ENCODE data around the gene KIF5C. TPM values are rescaled to one million over a fixed set of nuclear protein-coding genes. Genes with fewer than 3 reads are reported as not detected.

Gene KIF5C
- total and polyA plus RNA-seq, 2 of the 13 experiments (the other 11 are each of a cell fraction or from before 2014, with no cell fraction given) = 0.15 to 0.20 TPM

DNA sequence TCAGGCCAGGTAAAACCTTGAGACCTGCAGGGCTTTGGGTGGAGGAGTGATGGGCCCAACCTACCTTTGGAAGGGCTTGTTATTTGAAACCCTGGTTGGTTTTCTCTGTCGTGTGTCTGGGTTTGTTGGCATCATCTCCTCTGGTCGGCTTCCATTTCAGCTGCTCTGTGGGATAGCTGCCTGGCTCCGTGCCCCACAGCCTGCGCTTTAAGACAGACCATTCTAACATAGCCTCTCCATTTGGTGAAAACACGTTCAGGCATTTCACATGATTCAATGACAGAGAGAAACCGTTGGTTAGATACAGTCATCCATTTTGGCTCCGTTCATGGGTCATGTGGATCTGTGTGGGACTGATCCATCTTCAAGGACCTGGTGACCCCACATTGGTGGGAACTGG is 126.5 kb downstream of the KIF5C start:
- ChIA-PET CTCF (ENCODE audit: low intra/inter-chr PET ratio, low total read pairs) (no interaction called here), POLR2A (no interaction called here)
- in situ Hi-C loops (cut with HindIII; ENCODE audit: extremely low pct_ligation_motif_present, low pct_unique_long_range_greater_than_20kb) (no loop called here), intact Hi-C loops (cut with micrococcal nuclease; ENCODE audit: unreplicated experiment) (no loop called here)
- no peak overlapping the region for H3K9ac ChIP-seq (ENCODE audit: insufficient read depth, low read depth, low read length)
- 17% methylated on average over 7 of the region's 7 CpGs for WGBS (ENCODE audit: low lambda C conversion rate)
- H3K27ac ChIP-seq (ENCODE audit: extremely low read length, insufficient read depth, low read length) = no peak overlapping the region
- no peaks in the 10 kb centered on the region for H3K4me1 ChIP-seq (ENCODE audit: insufficient read depth, low read length)
- H3K36me3 ChIP-seq (replicated peaks in 1 of 2; ENCODE audit: control insufficient read depth in 1 of 2, insufficient read depth in 2 of 2, low read length in 2 of 2) = no peaks in the 10 kb centered on the region
- BruUV-seq (replicated peaks) = no TSS peak
- no peaks in the 10 kb centered on the region for H4K20me1 ChIP-seq (ENCODE audit: insufficient read depth, low read length)
- no peak overlapping the region for H3K4me3 ChIP-seq (replicated peaks in 1 of 3; ENCODE audit: insufficient read depth in 1 of 3, low read depth in 2 of 3, low read length in 3 of 3)
- no peaks in the 10 kb centered on the region for H3K9me3 ChIP-seq (ENCODE audit: low read length)
- H2AFZ ChIP-seq (ENCODE audit: low read length) = no peak overlapping the region
- no peak for ATAC-seq
- FAIRE-seq = no peak
- TF ChIP-seq, protein P1, sequence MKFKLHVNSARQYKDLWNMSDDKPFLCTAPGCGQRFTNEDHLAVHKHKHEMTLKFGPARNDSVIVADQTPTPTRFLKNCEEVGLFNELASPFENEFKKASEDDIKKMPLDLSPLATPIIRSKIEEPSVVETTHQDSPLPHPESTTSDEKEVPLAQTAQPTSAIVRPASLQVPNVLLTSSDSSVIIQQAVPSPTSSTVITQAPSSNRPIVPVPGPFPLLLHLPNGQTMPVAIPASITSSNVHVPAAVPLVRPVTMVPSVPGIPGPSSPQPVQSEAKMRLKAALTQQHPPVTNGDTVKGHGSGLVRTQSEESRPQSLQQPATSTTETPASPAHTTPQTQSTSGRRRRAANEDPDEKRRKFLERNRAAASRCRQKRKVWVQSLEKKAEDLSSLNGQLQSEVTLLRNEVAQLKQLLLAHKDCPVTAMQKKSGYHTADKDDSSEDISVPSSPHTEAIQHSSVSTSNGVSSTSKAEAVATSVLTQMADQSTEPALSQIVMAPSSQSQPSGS (CRISPR knock-in tag; IDR thresholded peaks at IDR 0.05) = no peak
- TF ChIP-seq ZNF615 (CRISPR knock-in tag; IDR thresholded peaks at IDR 0.05; ENCODE audit: borderline replicate concordance) (no peak), RFXAP (CRISPR knock-in tag; IDR thresholded peaks at IDR 0.05; ENCODE audit: borderline replicate concordance) (no peak), RBM39 (IDR thresholded peaks at IDR 0.05; ENCODE audit: low read depth, low read length, poor library complexity, severe bottlenecking) (no peak), HDAC2 (CRISPR knock-in tag; IDR thresholded peaks at IDR 0.05) (no peak), TOE1 (CRISPR knock-in tag; IDR thresholded peaks at IDR 0.05) (no peak), NFATC3 (CRISPR knock-in tag; IDR thresholded peaks at IDR 0.05) (no peak), PITX1 (CRISPR knock-in tag; IDR thresholded peaks at IDR 0.05) (no peak), AHR (CRISPR knock-in tag; IDR thresholded peaks at IDR 0.05) (no peak), ZSCAN29 (CRISPR knock-in tag; conservative IDR thresholded peaks at IDR 0.05) (no peak), KMT2A (CRISPR knock-in tag; IDR thresholded peaks at IDR 0.05) (no peak)
- TF ChIP-seq, protein P2, sequence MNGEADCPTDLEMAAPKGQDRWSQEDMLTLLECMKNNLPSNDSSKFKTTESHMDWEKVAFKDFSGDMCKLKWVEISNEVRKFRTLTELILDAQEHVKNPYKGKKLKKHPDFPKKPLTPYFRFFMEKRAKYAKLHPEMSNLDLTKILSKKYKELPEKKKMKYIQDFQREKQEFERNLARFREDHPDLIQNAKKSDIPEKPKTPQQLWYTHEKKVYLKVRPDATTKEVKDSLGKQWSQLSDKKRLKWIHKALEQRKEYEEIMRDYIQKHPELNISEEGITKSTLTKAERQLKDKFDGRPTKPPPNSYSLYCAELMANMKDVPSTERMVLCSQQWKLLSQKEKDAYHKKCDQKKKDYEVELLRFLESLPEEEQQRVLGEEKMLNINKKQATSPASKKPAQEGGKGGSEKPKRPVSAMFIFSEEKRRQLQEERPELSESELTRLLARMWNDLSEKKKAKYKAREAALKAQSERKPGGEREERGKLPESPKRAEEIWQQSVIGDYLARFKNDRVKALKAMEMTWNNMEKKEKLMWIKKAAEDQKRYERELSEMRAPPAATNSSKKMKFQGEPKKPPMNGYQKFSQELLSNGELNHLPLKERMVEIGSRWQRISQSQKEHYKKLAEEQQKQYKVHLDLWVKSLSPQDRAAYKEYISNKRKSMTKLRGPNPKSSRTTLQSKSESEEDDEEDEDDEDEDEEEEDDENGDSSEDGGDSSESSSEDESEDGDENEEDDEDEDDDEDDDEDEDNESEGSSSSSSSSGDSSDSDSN (CRISPR knock-in tag; IDR thresholded peaks at IDR 0.05) = no peak
- TF ChIP-seq, protein P3, sequence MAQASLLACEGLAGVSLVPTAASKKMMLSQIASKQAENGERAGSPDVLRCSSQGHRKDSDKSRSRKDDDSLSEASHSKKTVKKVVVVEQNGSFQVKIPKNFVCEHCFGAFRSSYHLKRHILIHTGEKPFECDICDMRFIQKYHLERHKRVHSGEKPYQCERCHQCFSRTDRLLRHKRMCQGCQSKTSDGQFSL (CRISPR knock-in tag; IDR thresholded peaks at IDR 0.05) = no peak
- TF ChIP-seq, protein P4, sequence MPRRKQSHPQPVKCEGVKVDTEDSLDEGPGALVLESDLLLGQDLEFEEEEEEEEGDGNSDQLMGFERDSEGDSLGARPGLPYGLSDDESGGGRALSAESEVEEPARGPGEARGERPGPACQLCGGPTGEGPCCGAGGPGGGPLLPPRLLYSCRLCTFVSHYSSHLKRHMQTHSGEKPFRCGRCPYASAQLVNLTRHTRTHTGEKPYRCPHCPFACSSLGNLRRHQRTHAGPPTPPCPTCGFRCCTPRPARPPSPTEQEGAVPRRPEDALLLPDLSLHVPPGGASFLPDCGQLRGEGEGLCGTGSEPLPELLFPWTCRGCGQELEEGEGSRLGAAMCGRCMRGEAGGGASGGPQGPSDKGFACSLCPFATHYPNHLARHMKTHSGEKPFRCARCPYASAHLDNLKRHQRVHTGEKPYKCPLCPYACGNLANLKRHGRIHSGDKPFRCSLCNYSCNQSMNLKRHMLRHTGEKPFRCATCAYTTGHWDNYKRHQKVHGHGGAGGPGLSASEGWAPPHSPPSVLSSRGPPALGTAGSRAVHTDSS (CRISPR knock-in tag; conservative IDR thresholded peaks at IDR 0.05) = no peak
- DNase-seq (ENCODE audit: low spot score) = no peak
- H3K79me2 ChIP-seq (ENCODE audit: insufficient read depth, low read length) = no peaks in the 10 kb centered on the region
- peaks cover under 1 to 59% of the 10 kb centered on the region in 2 experiments; a peak in 4 of 5 replicates for H3K27me3 ChIP-seq (ENCODE audit: control insufficient read depth in 1 of 2, insufficient read depth in 2 of 2, low read length in 2 of 2)
- no peak overlapping the region for H3K4me2 ChIP-seq (ENCODE audit: low read depth, low read length)
